Effector memory CD8-positive, alpha-beta T cell (primary cell): ENCODE measurements around the gene SNAPC1.

Source experiments
- ATAC-seq: fragments of 150-1000 bp; cut with Tn5 transposase; replicated peaks from 2 replicates; pipeline ENCODE4 v1.10.0; 2021; ENCODE audit warnings: mild to moderate bottlenecking, moderate library complexity
- DNase-seq, 3 experiments: peaks; one replicate each; pipeline ENCODE4 v3.0.0; 2021
- H3K27ac Mint-ChIP-seq, 2 donors: one replicate each; pipeline ENCODE4 v1.8.0; 2022; ENCODE audit warnings: mild to moderate bottlenecking in 2 of 2, mixed read lengths in 2 of 2, moderate library complexity in 2 of 2
- H3K27me3 Mint-ChIP-seq, 2 donors: one replicate each; pipeline ENCODE4 v1.8.0; 2022; ENCODE audit warnings: mixed read lengths in 2 of 2
- H3K36me3 Mint-ChIP-seq: one replicate; pipeline ENCODE4 v1.8.0; 2022; ENCODE audit warnings: mild to moderate bottlenecking, moderate library complexity, mixed read lengths; ENCODE audit not compliant: insufficient read depth
- H3K4me1 Mint-ChIP-seq, 2 donors: one replicate each; pipeline ENCODE4 v1.8.0; 2022; ENCODE audit warnings: low read depth in 2 of 2, mixed read lengths in 2 of 2
- H3K4me3 Mint-ChIP-seq, 2 donors: one replicate each; pipeline ENCODE4 v1.8.0; 2022; ENCODE audit warnings: mild to moderate bottlenecking in 2 of 2, mixed read lengths in 2 of 2, moderate library complexity in 2 of 2
- H3K9me3 Mint-ChIP-seq, 2 donors: one replicate each; pipeline ENCODE4 v1.8.0; 2022; ENCODE audit warnings: mixed read lengths in 2 of 2

The SNAPC1 gene

DNA sequence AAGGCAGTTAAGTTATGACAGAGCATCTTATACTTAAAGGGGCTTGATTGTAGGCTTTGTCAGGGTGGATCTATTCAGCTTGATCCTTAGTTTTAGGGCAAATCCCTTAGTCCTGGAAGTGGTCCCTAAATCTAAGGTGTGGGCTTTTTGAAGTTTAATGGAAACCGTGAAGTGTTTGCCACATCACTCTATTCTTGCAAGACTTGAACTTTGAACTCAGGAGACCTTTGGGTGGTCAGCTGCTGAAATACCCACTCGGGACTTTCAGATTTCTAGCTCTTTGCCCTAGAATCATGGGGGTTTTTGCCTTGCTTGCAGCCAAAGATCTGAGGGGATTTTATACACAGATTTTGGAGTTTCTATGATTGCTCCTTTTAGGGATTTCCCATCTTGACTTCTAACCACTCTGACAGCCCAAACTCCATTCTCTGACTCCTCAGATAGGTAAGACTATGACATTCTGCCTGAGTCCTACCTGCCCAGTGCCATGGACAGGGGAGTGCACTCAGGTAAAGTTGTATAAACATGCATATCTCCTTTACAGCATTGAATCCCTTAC lies 39.9 kb downstream of the SNAPC1 start:
- Mint-ChIP-seq H3K4me3 (no peak overlapping the region), H3K36me3 (no peaks in the 10 kb centered on the region), H3K27me3 (no peaks in the 10 kb centered on the region), H3K9me3 (no peaks in the 10 kb centered on the region), H3K27ac (no peak overlapping the region), H3K4me1 (no peaks in the 10 kb centered on the region)
- ATAC-seq (no peak), DNase-seq (no peak)

DNA sequence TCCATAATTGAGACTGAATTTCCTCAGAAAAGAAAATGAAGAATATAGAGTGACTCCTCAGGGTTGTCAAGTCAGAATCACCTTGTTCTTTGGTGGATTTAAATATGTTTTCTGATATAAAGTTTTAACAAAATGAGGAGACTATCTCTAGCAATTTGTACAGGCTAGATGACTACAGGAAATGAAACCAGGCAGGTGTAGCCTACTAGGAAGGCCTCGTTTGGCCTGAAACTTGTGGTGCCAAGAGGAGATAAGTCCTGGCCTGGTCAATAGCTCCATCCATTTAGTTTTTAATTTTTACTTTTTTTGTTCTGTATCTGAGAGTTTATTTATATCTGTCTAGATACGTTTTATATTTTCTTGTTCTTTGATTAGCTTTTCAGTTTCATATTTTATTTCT lies 41.5 kb downstream of the SNAPC1 start:
- DNase-seq (no peak), ATAC-seq (no peak)
- no peaks in the 10 kb centered on the region for H3K9me3 Mint-ChIP-seq
- no peaks in the 10 kb centered on the region for H3K36me3 Mint-ChIP-seq
- H3K27ac Mint-ChIP-seq = no peak overlapping the region
- H3K27me3 Mint-ChIP-seq = peaks cover 7 to 13% of the 10 kb centered on the region in 2 donors
- no peak overlapping the region for H3K4me3 Mint-ChIP-seq
- no peaks in the 10 kb centered on the region for H3K4me1 Mint-ChIP-seq

DNA sequence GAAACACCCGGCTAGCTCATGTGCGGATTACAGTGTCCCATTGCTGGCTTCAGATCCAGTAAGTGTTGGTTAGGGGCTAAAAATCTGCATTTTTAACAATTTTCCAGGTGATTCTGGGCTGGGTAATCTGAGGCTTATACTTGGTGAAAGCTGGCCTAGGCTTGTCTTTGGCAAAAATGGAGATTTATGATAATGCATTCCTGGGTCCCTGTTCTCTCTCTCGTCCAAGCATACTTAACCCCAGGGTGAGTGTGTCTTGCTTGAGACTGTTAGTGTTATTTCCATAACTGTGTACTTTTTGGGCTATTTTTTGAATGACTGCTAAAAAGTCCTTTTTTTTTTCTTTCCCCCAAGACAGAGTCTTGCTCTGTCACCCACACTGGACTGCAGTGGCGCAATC lies 43.2 kb downstream of the SNAPC1 start:
- Mint-ChIP-seq H3K9me3 (no peaks in the 10 kb centered on the region), H3K36me3 (no peaks in the 10 kb centered on the region), H3K4me1 (no peaks in the 10 kb centered on the region), H3K27me3 (peaks cover 18 to 22% of the 10 kb centered on the region in 2 donors), H3K27ac (no peak overlapping the region), H3K4me3 (no peak overlapping the region)
- ATAC-seq = no peak
- no peak for DNase-seq

DNA sequence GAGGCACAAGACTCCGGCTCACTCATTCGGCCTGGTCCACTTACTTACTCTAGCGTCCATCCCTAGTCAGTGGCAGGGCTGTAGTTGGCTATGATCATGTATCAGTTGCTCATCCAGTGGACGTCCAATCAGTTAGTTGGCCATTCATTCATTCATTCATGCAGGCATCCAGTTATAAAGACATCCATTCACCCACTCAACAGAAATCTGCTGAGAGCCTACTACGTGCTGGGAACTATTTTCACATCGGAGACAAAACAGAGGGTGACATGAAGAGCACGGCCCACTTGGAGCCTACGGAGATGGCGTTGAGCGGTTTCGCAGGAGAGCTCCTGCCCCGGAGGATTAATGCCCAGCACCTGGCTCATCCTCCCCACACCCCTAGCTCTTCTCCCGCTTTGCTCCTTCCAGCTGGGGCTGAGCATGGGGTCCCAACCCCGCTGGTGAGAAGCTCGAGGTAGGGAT lies 49.7 kb downstream of the SNAPC1 start:
- Mint-ChIP-seq H3K27me3 (peaks cover 68 to 79% of the 10 kb centered on the region in 2 donors), H3K4me3 (peak overlapping the region; percentile 73 to 84), H3K9me3 (no peaks in the 10 kb centered on the region), H3K27ac (no peak overlapping the region), H3K36me3 (no peaks in the 10 kb centered on the region), H3K4me1 (peaks cover 5 to 10% of the 10 kb centered on the region in 2 donors)
- DNase-seq = no peak
- ATAC-seq = no peak

DNA sequence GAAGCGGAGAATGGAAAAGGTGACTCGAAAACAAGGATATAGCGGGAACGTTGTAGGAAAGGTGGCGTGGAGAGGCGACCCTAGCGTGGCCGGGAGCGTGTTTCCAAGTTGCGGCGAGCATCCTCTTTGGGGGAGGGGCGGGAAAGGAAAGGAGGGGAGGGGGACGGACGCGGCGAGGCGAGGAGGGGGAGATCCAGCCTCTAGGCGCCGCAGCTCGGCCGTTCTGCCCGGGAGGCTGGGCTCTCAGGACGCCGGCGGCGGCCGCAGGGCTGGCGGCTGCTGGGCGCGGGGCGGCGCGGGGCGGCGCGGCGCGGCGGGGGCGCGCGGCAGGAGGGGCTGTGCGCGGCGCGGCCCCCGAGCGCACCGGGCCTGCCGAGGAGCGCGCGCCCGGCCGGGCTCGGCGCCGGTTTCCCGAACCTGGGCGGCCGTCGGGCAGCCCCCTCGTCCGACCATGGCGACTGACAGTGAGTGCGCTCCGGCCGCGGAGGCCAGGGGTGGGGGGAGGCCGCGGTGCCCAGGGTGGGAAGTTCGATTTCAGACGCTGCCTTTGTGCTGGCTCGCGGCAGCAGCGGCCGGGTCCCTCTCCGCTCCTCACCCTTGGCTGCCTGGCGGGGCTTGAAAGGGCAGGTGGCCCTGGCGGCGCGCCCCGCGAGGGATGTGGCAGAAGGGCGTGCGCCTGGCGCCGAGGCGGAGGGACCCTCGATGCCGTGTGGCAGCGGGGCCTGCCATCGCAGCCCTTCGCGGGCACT lies 50.3 kb downstream of the SNAPC1 start, which contains the start of gene SYT16:
Gene SYT16 (plus strand): TSS at position 357 of the 749 bp plus-strand sequence.
- Mint-ChIP-seq H3K36me3 (no peaks in the 10 kb centered on the region), H3K27me3 (peaks cover 70 to 85% of the 10 kb centered on the region in 2 donors), H3K4me3 (peak within 1 kb of the TSS; percentile 73 to 84), H3K4me1 (peaks cover 5 to 10% of the 10 kb centered on the region in 2 donors), H3K9me3 (no peaks in the 10 kb centered on the region), H3K27ac (no peak within 1 kb of the TSS)
- DNase-seq = no peak
- ATAC-seq = no peak

DNA sequence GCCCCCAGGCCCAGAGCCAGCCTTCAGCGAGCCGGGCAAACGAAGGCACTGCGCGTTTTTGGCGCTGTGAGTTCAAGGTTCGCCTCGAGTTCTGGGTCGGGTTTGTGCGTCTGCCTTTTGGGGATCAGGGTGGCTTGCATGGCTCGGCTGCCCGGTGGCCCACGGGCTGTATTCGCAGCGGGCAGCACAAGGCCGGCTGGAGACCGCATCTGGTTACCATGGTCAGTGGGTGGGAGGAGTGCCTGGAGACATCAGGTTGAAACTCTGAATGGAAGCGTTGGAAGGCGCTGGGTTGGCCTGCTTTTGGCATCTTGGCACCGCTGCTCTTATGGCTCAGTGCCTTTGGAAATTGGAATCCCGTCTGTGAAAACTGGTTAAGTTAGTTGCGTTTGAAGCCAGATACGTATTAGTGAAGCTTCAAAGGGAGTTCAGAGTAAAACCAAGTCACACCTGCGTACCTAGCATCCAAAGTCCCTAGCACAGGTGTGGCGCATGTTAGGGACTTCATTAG lies 50.9 kb downstream of the SNAPC1 start:
- Mint-ChIP-seq H3K4me1 (peaks cover 5 to 10% of the 10 kb centered on the region in 2 donors), H3K27me3 (peaks cover 70 to 91% of the 10 kb centered on the region in 2 donors), H3K27ac (no peak overlapping the region), H3K9me3 (no peaks in the 10 kb centered on the region), H3K36me3 (no peaks in the 10 kb centered on the region), H3K4me3 (peak overlapping the region in 1 of 2 donors; percentile 22)
- no peak for DNase-seq
- ATAC-seq = no peak

DNA sequence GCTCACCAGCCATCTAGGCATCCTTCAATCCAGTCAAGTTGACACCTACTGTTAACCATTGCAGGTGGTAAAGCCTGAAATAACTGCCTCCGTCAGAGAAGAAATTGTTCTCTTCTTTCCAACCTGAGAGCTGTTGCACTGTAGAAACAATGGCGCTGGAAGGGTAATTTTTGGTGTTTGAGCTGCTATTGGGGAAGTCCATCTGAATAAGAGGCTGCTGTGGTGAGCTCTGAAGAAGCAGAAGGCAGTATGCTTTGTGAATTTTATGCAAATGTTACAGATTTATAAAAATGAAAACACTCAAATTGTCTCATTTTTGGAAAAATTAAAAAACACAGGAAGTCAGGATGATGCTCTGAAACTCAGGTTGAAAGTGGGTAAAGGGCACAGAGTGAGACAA lies 60.2 kb downstream of the SNAPC1 start:
- no peak for DNase-seq
- no peaks in the 10 kb centered on the region for H3K4me1 Mint-ChIP-seq
- H3K4me3 Mint-ChIP-seq = no peak overlapping the region
- peaks cover 22 to 31% of the 10 kb centered on the region in 2 donors for H3K27me3 Mint-ChIP-seq
- H3K27ac Mint-ChIP-seq = no peak overlapping the region
- H3K9me3 Mint-ChIP-seq = no peaks in the 10 kb centered on the region
- ATAC-seq = no peak
- H3K36me3 Mint-ChIP-seq = no peaks in the 10 kb centered on the region

DNA sequence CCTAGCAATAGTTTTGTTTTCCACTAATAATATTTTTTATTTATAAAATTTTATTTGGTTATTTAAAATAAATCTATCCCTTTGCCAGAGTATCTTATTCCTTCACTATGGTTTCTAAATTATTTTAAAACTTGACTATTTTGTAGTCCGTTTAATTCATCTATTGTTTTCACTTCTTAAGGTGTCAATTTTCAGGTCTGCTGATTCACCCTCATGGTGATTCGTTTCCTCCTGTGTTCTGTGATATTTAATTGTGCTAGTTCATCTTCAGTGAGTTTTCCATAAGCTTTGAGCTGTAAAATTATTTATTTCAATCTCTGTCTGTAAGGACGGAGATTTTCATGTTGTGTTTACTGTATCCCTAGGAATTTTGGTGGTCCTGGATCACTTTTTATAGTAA lies 70.6 kb downstream of the SNAPC1 start:
- H3K27ac Mint-ChIP-seq = no peak overlapping the region
- no peak overlapping the region for H3K4me3 Mint-ChIP-seq
- H3K27me3 Mint-ChIP-seq = peaks cover 8 to 16% of the 10 kb centered on the region in 2 donors
- ATAC-seq = no peak
- no peak for DNase-seq
- H3K9me3 Mint-ChIP-seq = no peaks in the 10 kb centered on the region
- no peaks in the 10 kb centered on the region for H3K4me1 Mint-ChIP-seq
- H3K36me3 Mint-ChIP-seq = peaks cover 3% of the 10 kb centered on the region

DNA sequence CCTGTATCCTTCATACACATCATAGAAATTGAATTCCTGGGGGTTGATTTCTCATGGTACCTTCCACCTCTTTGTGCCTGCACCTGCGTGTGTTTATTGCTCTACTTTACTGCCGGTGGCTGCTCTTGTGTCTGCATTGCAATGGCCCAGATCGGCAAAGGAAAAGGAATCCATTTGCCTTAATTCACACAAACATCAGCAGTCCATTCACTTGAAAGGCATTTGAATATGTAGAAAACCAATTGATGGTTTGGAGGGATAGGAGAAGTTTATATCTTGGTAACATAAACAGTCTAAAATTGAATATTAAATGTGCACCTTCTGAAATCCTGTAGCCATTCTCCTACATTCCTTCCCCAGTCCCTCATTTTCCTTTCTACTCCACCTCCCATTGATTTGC lies 74.0 kb downstream of the SNAPC1 start:
- no peaks in the 10 kb centered on the region for H3K9me3 Mint-ChIP-seq
- peaks cover 3% of the 10 kb centered on the region for H3K36me3 Mint-ChIP-seq
- H3K4me3 Mint-ChIP-seq = no peak overlapping the region
- H3K4me1 Mint-ChIP-seq = no peaks in the 10 kb centered on the region
- ATAC-seq (no peak), DNase-seq (no peak)
- no peak overlapping the region for H3K27ac Mint-ChIP-seq
- H3K27me3 Mint-ChIP-seq = peaks cover 8 to 16% of the 10 kb centered on the region in 2 donors

DNA sequence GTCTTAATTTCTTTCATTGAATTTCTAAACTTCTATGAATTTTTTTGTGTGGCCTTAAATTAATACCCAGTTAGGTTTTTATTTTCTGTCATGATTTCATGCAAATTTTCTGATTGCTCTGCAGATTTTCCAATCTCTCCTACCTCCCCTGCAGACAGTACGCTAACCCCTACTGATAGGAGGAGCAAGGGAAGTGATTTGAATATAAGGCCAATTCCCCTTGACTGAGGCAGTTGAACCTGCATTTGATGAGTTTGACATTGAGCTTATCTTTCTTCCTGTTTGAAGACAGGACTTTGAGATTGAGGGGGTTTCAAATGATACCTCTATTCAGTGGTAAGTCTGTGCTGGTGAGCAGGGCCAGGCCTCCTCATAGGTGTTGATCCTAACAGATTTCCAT lies 74.6 kb downstream of the SNAPC1 start:
- H3K27ac Mint-ChIP-seq = no peak overlapping the region
- no peaks in the 10 kb centered on the region for H3K9me3 Mint-ChIP-seq
- no peak overlapping the region for H3K4me3 Mint-ChIP-seq
- H3K27me3 Mint-ChIP-seq = peaks cover 8 to 16% of the 10 kb centered on the region in 2 donors
- H3K36me3 Mint-ChIP-seq = peaks cover 3% of the 10 kb centered on the region
- DNase-seq (no peak), ATAC-seq (no peak)
- H3K4me1 Mint-ChIP-seq = no peaks in the 10 kb centered on the region

DNA sequence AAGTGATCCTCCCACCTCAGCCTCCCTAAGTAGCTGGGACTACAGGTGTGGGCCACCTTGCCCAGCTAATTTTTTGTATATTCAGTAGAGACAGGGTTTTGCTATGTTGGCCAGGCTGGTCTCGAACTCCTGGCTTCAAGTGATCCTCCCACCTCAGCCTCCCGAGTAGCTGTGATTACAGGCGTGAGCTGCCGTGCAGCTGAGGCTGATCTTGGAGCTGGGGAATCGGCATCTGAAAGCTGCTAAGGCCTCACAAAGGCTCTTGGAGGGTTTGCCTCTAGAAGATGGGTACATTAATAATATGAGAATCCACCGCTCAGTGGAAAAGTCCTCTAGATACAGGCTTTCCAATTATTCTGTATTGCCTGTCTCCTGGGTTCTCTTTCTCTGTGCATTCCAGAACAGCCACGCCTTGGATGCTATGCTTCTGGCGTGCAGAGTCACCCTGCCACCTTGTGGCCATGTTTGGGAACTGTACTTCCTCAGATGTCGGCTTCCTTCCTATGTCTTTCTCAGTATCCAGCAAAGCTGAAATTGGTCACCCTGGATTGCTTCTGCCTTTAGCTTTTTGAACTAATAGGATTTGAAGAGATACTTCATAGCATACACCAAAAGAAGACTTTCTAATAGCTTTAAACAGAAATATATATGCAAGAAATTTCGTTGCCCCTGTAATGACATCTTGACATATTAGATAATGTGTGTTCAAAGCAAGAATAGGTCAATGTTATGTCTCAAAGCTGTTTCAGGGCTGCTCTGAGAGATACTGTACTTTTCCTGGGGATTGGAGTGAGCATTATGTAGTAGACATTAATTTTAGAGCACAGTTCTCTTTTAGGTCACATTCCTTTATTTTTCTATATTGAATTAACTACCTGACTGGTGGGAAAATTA lies 75.4 kb downstream of the SNAPC1 start:
- H3K36me3 Mint-ChIP-seq = peaks cover 3% of the 10 kb centered on the region
- H3K27ac Mint-ChIP-seq = no peak overlapping the region
- H3K9me3 Mint-ChIP-seq = no peaks in the 10 kb centered on the region
- peaks cover 16 to 22% of the 10 kb centered on the region in 2 donors for H3K27me3 Mint-ChIP-seq
- no peak overlapping the region for H3K4me3 Mint-ChIP-seq
- no peaks in the 10 kb centered on the region for H3K4me1 Mint-ChIP-seq
- ATAC-seq = peak; percentile 95
- DNase-seq = peak; percentile 71 to 73 (median 71)

DNA sequence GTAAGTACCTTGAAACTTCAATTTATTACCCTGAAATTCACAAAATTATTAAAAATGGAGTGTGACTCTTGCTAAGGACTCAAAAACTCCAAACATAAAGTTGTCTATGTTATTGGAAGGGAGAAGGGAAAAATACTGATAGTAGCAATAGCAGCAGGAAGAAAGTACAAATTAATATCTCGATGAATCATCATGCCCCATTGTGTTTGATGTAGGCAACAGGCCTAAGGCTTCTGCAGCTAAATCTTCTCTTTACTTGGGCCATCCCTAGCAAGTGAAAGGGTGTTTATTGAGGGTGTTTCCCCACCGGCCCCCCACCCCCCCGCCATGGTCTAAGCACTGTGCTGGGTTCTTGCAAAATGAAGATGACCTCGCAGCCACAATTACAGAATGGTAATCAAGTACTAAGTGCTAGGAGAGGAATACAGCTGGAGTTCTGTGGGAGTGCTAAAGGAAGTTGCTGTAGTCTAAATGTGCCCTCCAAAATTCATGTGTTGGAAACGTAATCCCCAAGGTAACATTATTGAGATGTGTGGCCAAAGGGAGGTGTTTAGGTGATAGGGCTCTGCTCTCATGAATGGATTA lies 76.5 kb downstream of the SNAPC1 start:
- no peak for DNase-seq
- Mint-ChIP-seq H3K36me3 (peaks cover 2% of the 10 kb centered on the region), H3K27me3 (peaks cover 16 to 27% of the 10 kb centered on the region in 2 donors), H3K4me1 (no peaks in the 10 kb centered on the region), H3K9me3 (no peaks in the 10 kb centered on the region), H3K27ac (no peak overlapping the region), H3K4me3 (no peak overlapping the region)
- no peak for ATAC-seq

DNA sequence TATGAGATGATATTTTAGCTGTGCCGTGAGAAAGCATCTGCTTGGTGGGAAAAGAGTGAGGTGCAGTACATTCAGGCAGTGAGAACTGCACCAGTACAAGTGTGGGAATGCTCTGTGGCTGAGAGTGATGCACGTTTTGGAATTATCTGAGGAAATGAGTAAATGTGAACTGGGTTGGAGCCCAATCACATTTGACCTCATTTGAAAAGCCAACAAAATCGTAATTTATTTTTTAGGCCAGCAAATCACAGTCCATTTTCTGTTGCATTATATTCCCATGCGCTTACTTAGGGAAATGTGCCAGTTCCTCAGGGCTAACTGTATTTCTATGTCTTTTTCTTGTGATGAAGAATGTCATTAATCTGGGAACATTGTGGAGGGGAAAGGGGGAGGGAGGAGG lies 77.3 kb downstream of the SNAPC1 start:
- H3K4me1 Mint-ChIP-seq = no peaks in the 10 kb centered on the region
- no peaks in the 10 kb centered on the region for H3K36me3 Mint-ChIP-seq
- H3K4me3 Mint-ChIP-seq = no peak overlapping the region
- DNase-seq = no peak
- no peaks in the 10 kb centered on the region for H3K9me3 Mint-ChIP-seq
- ATAC-seq = no peak
- H3K27ac Mint-ChIP-seq = no peak overlapping the region
- H3K27me3 Mint-ChIP-seq = peaks cover 14 to 25% of the 10 kb centered on the region in 2 donors
